HG03571 (cell line): ENCODE measurements around the gene SSBP1.
A peak's percentile ranks its signal among the peaks of the same experiment; 100 is the strongest.
"Not testable (repeated sequence)": the region's sequence is repeated elsewhere in the genome, so short reads cannot be mapped to it uniquely, and the experiment has no call there.

ENCODE experiments used
- ATAC-seq: cut with Tn5 transposase; IDR thresholded peaks from one replicate; pipeline ENCODE4 v1.9.1; 2021; ENCODE audit not compliant: unreplicated experiment

SSBP1 gene

GRCh38 chr7:141737836-141738591 lies at the start of gene SSBP1:
Gene SSBP1 (plus strand): TSS chr7:141738358. CDS start chr7:141739167, 809 bp downstream.
- ATAC-seq = peak; percentile 92

GRCh38 chr7:141689072-141689825 lies 48.9 kb upstream of the SSBP1 start:
- not testable (repeated sequence) for ATAC-seq

- ATAC-seq = no peak
Measured at GRCh38 chr7:141691540-141691939, 46.6 kb upstream of the SSBP1 start.

GRCh38 chr7:141691961-141692360 lies 46.2 kb upstream of the SSBP1 start:
- ATAC-seq = no peak

- ATAC-seq = no peak
Measured at GRCh38 chr7:141693082-141693481, 45.1 kb upstream of the SSBP1 start.

- ATAC-seq = no peak
Measured at GRCh38 chr7:141695803-141696289, 42.3 kb upstream of the SSBP1 start.

GRCh38 chr7:141696348-141696747 lies 41.8 kb upstream of the SSBP1 start:
- ATAC-seq = no peak

- no peak for ATAC-seq
Measured at GRCh38 chr7:141697211-141697871, 40.8 kb upstream of the SSBP1 start.

GRCh38 chr7:141698247-141699015 lies 39.7 kb upstream of the SSBP1 start:
- ATAC-seq = no peak

GRCh38 chr7:141699860-141700259 lies 38.3 kb upstream of the SSBP1 start:
- no peak for ATAC-seq

- ATAC-seq = no peak
Measured at GRCh38 chr7:141700296-141700847, 37.8 kb upstream of the SSBP1 start.

GRCh38 chr7:141700848-141701371 lies 37.2 kb upstream of the SSBP1 start:
- no peak for ATAC-seq

- peak; percentile 83 for ATAC-seq
Measured at GRCh38 chr7:141701489-141702046, 36.6 kb upstream of the SSBP1 start.

GRCh38 chr7:141702047-141702567 lies 36.1 kb upstream of the SSBP1 start, which contains the start of gene DENND11:
Gene DENND11 (minus strand): TSS chr7:141702166. CDS start chr7:141702153, 13 bp downstream.
- peak; percentile 62 for ATAC-seq

- no peak for ATAC-seq
Measured at GRCh38 chr7:141702892-141703291, 35.3 kb upstream of the SSBP1 start.

- no peak for ATAC-seq
Measured at GRCh38 chr7:141704112-141704511, 34.0 kb upstream of the SSBP1 start.

- no peak for ATAC-seq
Measured at GRCh38 chr7:141704741-141705140, 33.4 kb upstream of the SSBP1 start.

- no peak for ATAC-seq
Measured at GRCh38 chr7:141706239-141707064, 31.7 kb upstream of the SSBP1 start.

GRCh38 chr7:141708351-141708750 lies 29.8 kb upstream of the SSBP1 start, which contains the start of gene WEE2:
Gene WEE2 (plus strand): TSS chr7:141708353. CDS start chr7:141708759, 406 bp downstream.
- no peak for ATAC-seq
